GM10847 (cell line): ENCODE measurements around the gene PCP4L1.

Experiments
- POLR2A ChIP-seq: IDR thresholded peaks from 2 replicates; pipeline ENCODE4 v1.6.1; 2011; ENCODE audit not compliant: insufficient read length; ENCODE audit errors: extremely low read depth

Gene PCP4L1

GRCh38 chr1:161299347-161299746 is 40.8 kb downstream of the PCP4L1 start:
- TF ChIP-seq POLR2A, result no peak

DNA sequence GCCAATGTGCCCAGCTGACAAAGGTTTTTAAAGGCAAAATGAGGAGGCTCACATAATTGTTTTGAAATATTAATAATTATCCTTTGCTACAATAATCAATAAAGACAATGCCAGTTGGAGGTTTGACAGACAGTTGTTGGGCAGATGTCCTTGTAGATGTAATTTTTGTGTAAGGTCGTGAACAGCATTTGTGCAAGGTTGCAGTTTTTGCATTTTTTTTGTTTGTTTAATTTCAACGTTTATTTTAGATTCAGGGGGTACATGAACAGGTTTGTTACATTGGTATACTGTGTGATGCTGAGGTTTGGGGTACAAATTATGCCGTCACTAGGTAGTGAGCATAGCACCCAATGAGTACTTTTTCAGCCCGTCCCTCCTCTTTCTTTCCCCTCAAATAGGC is 41.9 kb downstream of the PCP4L1 start:
- no peak for TF ChIP-seq POLR2A

- no peak for TF ChIP-seq POLR2A
Measured at GRCh38 chr1:161304927-161305866, 46.7 kb downstream of the PCP4L1 start.

DNA sequence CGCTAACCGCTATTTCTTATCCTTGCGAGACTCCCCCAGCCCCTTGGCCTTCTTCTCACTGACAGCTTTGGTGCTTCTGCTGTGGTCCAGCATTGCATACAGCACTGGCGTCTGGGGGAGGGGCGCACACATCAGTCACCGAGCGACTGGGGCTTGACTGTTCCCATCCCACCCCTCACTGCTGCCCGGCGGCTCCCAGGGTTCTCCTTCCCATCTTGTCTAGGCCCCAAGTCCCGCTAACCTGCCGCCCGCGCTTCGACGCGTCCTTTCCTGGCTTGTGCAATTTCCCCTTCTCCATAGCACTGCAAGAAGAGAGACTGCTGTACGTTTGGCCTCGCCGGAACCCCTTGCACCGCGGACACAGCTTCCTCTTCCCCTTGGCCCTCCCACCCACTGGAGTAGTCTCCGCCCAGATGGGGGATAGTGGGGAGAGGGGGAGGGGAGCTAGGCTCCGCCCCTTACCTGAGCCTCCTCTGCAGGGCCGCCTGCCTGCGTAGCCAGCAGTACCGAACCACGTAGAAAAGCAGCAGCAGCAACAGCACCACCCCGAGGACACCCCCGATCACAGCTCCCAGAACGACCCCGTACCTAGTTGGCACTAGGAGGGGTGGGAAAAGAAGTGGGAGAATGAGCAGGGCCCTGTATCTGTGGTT is 47.4 kb downstream of the PCP4L1 start:
- peak; percentile 52 for TF ChIP-seq POLR2A

- TF ChIP-seq POLR2A, result no peak
Measured at GRCh38 chr1:161307230-161307768, 48.8 kb downstream of the PCP4L1 start.

GRCh38 chr1:161307892-161308638 is 49.5 kb downstream of the PCP4L1 start:
- no peak for TF ChIP-seq POLR2A

GRCh38 chr1:161309868-161310267 is 51.3 kb downstream of the PCP4L1 start, which contains the start of gene MPZ:
Gene MPZ, minus strand, starts transcription at chr1:161309968. Its CDS starts 63 bp downstream, at chr1:161309905.
- TF ChIP-seq POLR2A, result no peak

- TF ChIP-seq POLR2A, result no peak
Measured at GRCh38 chr1:161311595-161312181, 53.1 kb downstream of the PCP4L1 start.

DNA sequence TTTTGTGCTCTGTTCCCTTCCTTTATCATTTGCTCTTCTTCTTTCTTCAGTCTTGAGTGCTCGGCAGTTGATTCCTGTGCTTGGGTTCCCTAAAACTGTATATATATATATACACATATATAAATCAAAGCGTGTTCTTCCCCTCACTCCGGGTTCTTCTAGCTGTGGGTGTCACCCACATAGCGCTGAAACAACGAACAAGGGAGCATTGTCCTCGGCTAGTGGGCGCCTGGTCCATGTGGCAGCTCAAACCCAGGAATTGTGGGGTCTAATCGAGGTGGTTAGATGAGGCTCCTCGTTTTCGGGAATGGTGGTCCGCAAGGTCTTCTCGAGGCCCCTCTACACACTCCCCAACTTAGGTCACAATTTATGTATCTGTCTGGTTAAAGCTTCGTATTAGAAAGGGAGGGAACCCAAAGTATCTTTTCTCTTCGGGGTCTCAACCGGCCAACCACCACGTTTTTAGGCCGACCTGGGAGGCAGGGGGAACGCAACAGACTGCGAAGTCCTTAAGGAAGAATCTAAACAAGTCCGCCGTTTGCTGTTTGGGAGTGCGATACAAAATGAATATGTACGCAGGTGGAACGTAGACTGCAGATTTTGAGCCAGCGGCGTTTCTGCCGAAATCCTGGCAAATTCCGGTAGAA is 55.1 kb downstream of the PCP4L1 start:
- no peak for TF ChIP-seq POLR2A

DNA sequence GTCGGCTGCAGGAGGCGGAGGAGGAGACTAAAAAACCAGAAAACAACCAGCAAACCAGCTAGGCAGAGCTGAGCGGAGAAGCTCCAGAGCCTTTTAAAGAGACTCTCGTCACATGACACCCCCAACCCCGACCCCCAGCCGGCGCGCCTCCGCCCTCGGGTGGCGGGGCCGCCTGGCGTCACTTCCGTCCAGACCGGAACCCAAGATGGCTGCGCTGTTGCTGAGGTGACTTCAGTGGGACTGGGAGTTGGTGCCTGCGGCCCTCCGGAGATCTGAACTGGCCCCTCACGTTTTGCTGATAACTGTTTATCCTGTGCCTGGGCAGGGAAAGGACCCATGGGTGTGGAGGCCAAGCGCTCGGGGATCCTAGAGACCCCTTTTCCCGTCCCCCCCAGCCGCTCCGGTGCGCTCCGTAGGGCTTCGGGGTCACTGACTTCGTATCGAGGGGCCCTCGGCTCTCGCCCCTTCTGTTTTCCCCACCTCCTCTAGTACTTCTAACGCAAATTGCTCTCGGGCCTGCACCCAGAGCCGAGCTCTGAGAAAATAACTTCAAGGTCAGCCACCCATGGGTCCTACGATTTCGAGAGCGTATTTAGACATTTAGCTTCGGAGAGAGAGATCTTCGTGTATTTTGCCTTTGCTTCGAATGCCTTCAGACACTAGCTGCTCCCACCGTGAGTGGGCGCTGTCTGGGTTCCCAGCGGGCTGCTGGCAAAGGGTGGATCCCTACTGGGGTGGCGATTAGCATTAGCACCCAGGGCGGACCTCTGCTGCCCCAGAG is 55.8 kb downstream of the PCP4L1 start, which contains the start of gene SDHC:
Gene SDHC (plus strand): TSS at position 181 of the 781 bp plus-strand sequence. CDS start 25 bp downstream, at position 206.
- TF ChIP-seq POLR2A, result peak; percentile 90

DNA sequence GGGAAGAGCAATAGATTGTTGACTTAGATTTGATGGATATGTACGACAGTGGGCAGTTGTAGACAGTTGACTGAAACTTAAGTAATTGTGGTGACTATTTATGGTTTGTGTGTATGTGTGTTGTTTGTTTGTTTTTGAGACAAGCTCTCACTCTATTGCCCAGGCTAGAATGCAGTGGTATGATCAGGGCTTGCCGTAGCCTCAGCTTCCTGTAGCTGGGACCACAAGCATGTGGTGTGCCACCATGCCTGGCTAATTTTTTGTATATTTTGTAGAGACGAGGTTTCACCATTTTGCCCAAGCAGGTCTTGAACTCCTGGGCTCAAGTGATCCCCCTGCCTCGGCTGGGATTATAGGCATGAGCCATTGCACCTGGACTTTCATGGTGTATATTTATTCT is 65.5 kb downstream of the PCP4L1 start:
- TF ChIP-seq POLR2A, result no peak

DNA sequence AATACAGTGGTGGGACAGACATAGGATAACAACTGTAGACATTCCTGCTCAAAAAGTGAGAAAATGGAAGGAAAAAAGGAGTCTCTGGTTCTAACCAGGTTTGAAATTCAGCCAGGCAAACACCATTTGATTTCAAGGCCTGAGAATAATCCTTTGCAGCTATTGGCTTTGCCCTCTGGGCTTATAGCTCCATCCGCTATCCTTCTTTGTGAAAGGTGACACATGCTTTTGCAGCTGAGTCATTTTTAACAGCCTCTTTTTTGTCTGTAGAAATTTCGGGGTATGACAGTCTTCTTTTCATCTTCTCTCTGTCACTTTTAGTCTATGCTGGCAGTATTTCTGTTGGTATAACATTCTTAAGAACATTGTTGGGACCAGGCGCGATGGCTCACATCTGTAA is 71.8 kb downstream of the PCP4L1 start:
- TF ChIP-seq POLR2A, result no peak

DNA sequence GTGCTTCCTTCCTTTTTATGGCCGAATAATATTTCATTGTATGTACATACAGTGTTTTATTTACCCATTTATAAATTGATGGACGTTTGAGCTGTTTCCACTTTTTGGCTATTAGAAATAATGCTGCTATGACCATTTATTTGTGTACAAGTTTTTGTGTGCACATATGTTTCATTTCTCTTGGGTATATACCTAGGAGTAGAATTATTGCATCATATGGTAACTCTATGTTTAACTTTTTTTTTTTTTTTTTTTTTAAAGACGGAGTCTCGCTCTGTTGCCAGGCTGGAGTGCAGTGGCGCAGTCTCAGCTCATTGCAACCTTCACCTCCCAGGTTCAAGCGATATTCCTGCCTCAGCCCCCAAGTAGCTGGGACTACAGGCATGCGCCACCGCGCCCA is 74.6 kb downstream of the PCP4L1 start:
- TF ChIP-seq POLR2A, result no peak
